ENCODE results near the gene METTL22. TPM values are rescaled to one million over a fixed set of nuclear protein-coding genes. Genes with fewer than 3 reads are reported as not detected.

METTL22 gene
- total RNA-seq, 2 experiments from 2014 or later, result 26.2 to 27.2 TPM

DNA sequence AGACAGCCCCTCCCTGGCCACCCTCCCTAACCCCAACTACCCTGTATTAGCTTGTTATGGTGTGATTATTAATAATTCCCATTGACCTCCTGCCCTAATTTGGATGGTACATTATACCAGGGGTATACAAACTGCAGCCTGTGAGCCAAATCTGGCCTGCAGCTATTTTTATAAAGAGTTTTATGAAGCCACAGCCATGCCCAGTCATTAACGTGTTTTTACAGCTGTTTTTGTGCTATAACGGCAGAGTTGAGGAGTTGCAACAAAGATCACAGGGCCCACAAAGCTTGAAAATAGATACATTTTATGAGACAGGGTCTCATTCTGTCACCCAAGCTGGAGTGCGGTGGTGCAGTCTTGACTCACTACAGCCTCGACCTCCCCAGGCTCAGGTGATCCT lies 6.0 kb downstream of the METTL22 start:
- POLR2A ChIA-PET, result no interaction called here
- CTCF ChIA-PET, result interaction anchor here (0.6 kb wide), 1 partner anchor 382 kb away, joined by 3 read pairs; no protein-coding TSS in a partner anchor

- POLR2A ChIA-PET, result no interaction called here
Observed at GRCh38 chr16:8628981-8629725, 7.7 kb downstream of the METTL22 start.

GRCh38 chr16:8630255-8630953 lies 8.9 kb downstream of the METTL22 start:
- ChIA-PET POLR2A (no interaction called here), CTCF (no interaction called here)

More at GRCh38 chr16:8628981-8629725, 7.7 kb downstream of the METTL22 start:
- CTCF ChIA-PET, result no interaction called here

DNA sequence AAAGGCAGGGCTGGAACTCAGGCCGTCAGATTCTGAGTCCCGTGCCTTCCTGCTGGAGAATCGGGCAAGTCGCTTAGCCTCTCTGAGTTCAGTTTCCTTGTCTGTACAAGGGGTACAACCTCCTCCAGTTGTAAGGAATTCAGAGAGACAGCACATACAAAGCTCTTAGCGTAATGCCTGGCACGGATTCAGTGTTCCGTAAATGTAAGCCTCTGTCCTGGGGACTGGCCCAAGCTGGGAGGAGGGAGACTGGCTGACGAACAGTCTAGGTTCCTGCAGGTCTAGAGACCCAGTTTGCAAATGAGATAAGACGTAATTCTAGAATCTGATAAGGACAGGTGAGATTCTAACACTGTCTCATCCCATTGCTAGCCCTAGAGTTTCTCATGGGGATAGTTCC lies 9.9 kb downstream of the METTL22 start:
- POLR2A ChIA-PET, result no interaction called here

DNA sequence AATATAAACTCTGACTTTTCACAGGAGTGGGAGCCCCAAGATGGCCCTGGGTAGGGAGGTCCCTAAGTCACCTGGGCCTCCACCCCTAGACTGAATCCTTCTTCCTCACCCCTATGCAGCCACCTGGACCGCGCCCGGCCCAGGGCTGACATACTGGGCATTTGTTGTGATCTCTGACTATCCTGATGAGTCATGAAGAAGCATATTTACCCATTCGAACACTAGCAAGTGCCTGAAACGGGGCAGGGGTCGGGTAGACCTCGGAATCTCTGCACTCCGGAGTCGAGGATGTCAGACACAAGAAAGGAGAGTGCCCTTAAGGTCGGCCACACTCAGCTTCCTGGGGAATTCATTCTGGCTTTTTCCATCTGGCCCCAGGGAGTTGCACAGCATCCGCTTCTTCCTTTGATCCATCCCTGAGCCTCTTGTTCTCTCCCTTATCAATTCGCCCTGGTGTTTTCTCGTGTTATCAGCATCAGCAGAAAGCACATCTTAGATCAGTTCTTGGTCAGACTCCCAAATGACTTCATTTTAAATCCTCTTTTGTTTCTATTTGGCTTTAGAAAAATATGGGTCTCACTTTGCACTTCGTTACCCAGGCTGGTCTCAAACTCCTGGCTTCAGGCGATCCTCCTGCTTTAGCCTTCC lies 10.4 kb downstream of the METTL22 start:
- CTCF ChIA-PET, result no interaction called here
- POLR2A ChIA-PET, result no interaction called here

More for the DNA sequence above, 9.9 kb downstream of the METTL22 start:
- CTCF ChIA-PET, result no interaction called here

DNA sequence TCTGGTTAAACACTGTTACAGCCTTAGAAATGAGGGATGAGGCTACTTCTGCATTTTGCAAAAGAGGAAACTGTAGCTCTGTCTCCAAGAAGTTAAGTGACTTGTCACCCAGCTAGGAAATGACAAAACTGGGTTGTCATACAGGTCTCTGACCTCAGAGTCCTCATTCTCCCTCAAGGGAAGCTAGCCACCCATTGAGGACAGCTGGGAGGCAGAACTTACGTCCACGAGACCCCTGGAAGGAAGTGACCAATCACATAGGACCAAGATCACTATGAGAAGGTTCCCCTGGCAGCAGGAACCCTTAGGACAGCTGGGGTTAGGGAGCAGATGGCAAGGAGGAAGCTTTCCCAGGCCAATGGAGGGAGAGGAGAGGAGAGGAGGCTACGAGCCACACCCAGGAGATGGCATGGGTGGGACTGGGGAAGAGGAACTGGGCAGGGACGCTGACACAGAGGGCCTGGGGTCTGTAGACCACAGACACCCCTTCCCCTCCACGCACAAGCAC lies 11.2 kb downstream of the METTL22 start:
- ChIA-PET POLR2A (no interaction called here), CTCF (no interaction called here)

DNA sequence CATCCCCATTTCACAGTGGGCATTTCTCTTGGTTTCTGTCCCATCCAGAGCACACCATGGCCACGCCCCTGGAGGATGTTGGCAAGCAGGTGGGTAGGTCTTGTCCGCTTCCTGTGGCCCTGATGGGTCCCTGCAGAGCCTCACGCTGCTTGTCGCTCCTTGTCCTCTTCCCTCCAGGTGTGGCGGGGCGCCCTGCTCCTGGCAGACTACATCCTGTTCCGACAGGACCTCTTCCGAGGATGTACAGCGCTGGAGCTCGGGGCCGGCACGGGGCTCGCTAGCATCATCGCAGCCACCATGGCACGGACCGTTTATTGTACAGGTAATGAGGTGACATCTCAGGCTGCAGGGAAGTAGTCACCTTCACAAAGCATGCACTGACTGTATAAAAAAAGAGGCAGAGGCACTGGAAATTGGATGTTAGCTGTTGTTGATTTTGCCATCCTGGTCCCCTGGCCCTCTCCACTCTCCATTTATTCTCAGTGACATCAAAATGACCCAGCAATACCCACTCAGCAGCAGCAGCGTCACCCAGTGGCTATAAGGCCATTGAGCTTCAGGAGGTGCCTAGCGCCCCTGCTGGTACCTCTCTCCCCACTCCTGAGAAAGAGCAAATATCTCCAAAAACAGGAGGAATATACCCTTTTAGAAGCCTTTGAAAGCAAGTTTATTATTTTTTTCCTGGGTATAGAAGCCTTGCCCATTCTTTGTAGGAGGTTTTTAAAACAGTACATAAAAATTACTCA lies 13.7 kb downstream of the METTL22 start:
- ChIA-PET POLR2A (no interaction called here), CTCF (no interaction called here)

- ChIA-PET POLR2A (no interaction called here), CTCF (no interaction called here)
Observed at GRCh38 chr16:8639694-8640093, 18.2 kb downstream of the METTL22 start.

DNA sequence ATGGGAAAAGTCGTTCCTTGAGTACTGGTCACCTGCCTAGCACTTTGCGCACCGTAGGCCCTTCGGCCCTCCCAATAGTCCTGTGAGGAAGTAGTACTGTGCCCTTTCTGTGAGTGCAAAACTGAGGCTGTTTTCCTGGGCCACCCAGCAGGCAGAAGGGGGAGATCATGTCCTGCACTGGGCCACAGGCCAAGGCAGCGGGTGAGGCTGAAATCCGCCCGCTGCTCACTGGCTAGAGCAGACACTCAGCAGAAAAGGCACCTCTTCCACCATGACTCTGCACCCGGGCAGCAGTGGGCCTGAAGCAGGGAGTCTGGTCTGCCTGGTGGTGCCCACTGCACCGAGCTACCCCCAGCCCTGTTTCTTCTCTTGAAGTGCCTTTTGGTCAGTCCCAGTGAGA lies 20.2 kb downstream of the METTL22 start:
- ChIA-PET POLR2A (no interaction called here), CTCF (no interaction called here)

DNA sequence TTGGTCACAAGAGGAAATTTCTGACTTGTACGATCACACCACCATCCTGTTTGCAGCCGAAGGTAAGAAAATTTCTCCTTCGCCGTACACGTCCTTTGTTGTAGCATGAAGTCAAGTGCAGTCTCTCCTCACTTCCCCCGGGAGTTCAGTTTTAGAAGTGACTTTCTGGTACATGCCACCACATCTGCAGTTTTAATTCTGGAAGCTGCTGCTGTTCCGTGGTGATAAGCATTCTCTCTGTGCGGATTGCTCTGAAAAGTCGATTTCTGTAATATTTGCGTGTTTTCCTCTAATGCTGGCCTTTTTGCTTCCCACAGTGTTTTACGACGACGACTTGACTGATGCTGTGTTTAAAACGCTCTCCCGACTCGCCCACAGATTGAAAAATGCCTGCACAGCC lies 20.6 kb downstream of the METTL22 start:
- POLR2A ChIA-PET, result no interaction called here
- CTCF ChIA-PET, result no interaction called here

DNA sequence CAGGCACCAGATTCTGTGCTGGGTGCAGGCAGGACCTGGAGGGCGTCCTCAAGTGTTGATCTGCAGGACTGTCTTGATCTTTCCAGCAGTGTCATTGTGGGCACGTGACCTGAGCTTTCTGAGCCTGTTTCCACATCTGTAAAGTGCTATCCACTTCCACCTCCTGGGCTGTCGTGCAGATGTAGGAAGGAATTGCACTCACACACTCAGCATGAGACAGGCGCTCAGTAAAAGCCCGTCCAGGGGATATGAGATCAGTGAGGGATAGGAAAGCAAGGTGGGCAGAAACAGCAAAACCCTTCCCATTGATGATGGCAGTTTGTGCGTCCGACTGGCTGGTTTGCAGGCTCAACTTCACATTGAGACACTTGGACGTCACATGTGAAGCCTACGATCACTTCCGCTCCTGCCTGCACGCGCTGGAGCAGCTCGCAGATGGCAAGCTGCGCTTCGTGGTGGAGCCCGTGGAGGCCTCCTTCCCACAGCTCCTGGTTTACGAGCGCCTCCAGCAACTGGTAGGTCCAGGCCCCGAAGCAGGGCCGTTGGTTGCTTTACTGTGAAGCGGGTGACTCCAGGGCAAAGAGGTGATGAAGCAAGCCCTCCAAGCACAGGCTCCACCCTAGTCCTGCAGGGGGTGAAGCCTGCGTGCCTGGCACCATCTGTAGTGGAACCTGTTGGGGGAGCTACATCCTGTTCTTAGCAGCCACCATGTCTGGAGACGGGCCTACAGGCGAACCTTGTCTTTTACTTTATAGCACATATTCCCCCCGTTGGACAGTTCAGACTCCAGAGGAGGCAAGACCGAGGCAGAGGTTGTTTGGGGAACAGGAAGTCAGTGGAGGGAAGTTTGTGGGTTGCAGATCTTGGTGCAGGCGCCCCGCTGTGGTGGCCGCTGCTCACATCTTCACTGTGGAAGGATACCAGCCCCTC lies 23.0 kb downstream of the METTL22 start:
- POLR2A ChIA-PET, result no interaction called here
- CTCF ChIA-PET, result interaction anchor here (0.8 to 1.5 kb wide), 4 partner anchors 20 to 236 kb away, joined by 3 to 4 read pairs (median 4); no protein-coding TSS in a partner anchor

GRCh38 chr16:8645141-8645521 lies 23.6 kb downstream of the METTL22 start:
- ChIA-PET POLR2A (no interaction called here), CTCF (interaction anchor here (0.8 kb wide), 1 partner anchor 60 kb away, joined by 4 read pairs; no protein-coding TSS in a partner anchor)

DNA sequence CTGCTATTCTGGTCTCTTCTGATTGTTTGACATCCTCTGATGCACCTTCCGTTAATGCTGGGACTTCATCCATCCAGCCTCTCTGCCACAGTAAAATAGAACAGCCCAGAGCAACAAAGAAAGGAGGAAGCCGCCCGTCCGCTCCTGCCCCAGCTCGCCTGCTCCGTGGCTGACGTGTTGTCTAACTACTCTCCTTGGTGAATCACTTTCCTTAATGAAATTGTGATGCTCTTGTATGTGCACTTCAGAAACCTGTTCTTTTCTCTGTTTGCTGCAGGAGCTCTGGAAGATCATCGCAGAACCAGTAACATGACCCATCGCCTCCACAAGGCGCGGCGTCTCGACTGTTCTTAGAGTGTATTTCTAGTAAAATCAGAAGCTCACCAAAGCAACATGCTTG lies 24.3 kb downstream of the METTL22 start:
- ChIA-PET CTCF (interaction anchor here (0.6 kb wide), 1 partner anchor 49 kb away, joined by 3 read pairs; no protein-coding TSS in a partner anchor), POLR2A (no interaction called here)

- POLR2A ChIA-PET, result no interaction called here
- CTCF ChIA-PET, result interaction anchor here (0.6 kb wide), 1 partner anchor 49 kb away, joined by 3 read pairs; no protein-coding TSS in a partner anchor
Observed at GRCh38 chr16:8646326-8647053, 25.0 kb downstream of the METTL22 start.

DNA sequence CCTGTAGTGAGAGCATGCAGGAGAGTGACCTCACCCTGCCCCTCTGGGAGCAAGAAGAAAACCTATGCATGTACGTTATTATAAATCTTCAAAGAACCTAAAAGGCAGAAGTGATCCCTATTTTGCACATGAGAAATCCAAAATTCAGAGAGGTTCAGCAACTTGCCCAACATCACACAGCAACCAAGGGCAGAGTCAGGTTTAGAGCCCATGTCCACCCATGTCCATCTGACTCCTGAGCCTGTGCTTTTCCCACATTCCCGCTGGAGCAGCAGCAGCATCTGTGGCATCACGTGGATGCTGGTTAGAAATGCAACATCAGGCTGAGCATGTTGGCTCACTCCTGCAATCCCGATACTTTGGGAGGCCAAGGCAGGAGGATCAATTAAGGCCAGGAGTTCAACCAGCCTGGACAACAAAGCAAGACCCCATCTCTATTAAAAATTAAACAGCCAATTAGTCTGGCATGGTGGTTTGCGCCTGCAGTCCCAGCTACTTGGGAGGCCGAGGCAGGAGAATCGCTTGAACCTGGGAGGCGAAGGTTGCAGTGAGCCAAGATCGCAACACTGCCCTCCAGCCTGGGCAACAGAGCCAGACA lies 26.3 kb downstream of the METTL22 start:
- CTCF ChIA-PET, result no interaction called here

GRCh38 chr16:8648877-8649276 lies 27.4 kb downstream of the METTL22 start:
- POLR2A ChIA-PET, result no interaction called here
- CTCF ChIA-PET, result no interaction called here

More for the DNA sequence above, 26.3 kb downstream of the METTL22 start:
- POLR2A ChIA-PET, result no interaction called here

- ChIA-PET CTCF (interaction anchor here (0.6 kb wide), 1 partner anchor 352 kb away, joined by 3 read pairs; no protein-coding TSS in a partner anchor), POLR2A (no interaction called here)
Observed at GRCh38 chr16:8649829-8650554, 28.5 kb downstream of the METTL22 start.
